Omental fat pad (tissue), 4 donors: ENCODE results near the gene IFNAR2. TPM values are rescaled to one million over a fixed set of nuclear protein-coding genes. Genes with fewer than 3 reads are reported as not detected.

Experiments
- ATAC-seq: fragments of 150-250 bp; one replicate; pipeline ENCODE4 v1.9.1; 2016; ENCODE audit warnings: mild to moderate bottlenecking, moderate library complexity; ENCODE audit not compliant: low FRiP score
- DNase-seq: peaks from one replicate; pipeline ENCODE4 v3.0.0-alpha.2; 2019; ENCODE audit warnings: low spot score
- CTCF ChIP-seq, 3 donors: fragments of 450-650 bp; IDR thresholded peaks; one replicate each; pipeline ENCODE4 v1.5.1; 2016 to 2017; ENCODE audit warnings: antibody characterized with exemption in 3 of 3, mild to moderate bottlenecking in 3 of 3, moderate library complexity in 2 of 3
- total RNA-seq, 4 donors: library from RNA; depleted of rRNA; stranded (reverse); fragments of >200 nt; gene quantifications; one replicate each; pipeline ENCODE4 v1.1.0, GENCODE V29; 2016

IFNAR2 gene
- total RNA-seq, result 10 to 100 TPM; 13.5 to 32.9 (median 26.2) TPM

- TF ChIP-seq CTCF (IDR thresholded peaks at IDR 0.05), result no peak
- peak; percentile 94 for ATAC-seq
- DNase-seq, result peak; percentile 37
These were observed at the start of gene IFNAR2 for GRCh38 chr21:33229784-33230544. TSS of gene IFNAR2 (plus strand) at chr21:33229938. CDS start at chr21:33241923, 11,985 bp downstream.

- TF ChIP-seq CTCF (IDR thresholded peaks at IDR 0.05), result no peak
- ATAC-seq, result no peak
These were observed 43.9 kb upstream of the IFNAR2 start for GRCh38 chr21:33185852-33186251.

GRCh38 chr21:33187276-33187675, 42.5 kb upstream of the IFNAR2 start:
- no peak for ATAC-seq
- no peak for TF ChIP-seq CTCF (IDR thresholded peaks at IDR 0.05)
- no peak for DNase-seq

More at GRCh38 chr21:33185852-33186251, 43.9 kb upstream of the IFNAR2 start:
- DNase-seq, result no peak

- no peak for DNase-seq
- TF ChIP-seq CTCF (IDR thresholded peaks at IDR 0.05), result no peak
- no peak for ATAC-seq
These were observed 40.5 kb upstream of the IFNAR2 start for GRCh38 chr21:33189237-33189636.

- TF ChIP-seq CTCF (IDR thresholded peaks at IDR 0.05), result no peak
- no peak for ATAC-seq
- no peak for DNase-seq
These were observed 39.9 kb upstream of the IFNAR2 start for GRCh38 chr21:33189824-33190223.

- DNase-seq (no peak), ATAC-seq (peak; percentile 72)
- peak in 1 of 3 donors; percentile 64 for TF ChIP-seq CTCF (IDR thresholded peaks at IDR 0.05)
These were observed 32.8 kb upstream of the IFNAR2 start for GRCh38 chr21:33196941-33197374.

GRCh38 chr21:33197496-33197895, 32.2 kb upstream of the IFNAR2 start:
- ATAC-seq, result no peak
- DNase-seq, result no peak
- no peak for TF ChIP-seq CTCF (IDR thresholded peaks at IDR 0.05)
